ENCODE data around the gene TELO2. TPM values are rescaled to one million over a fixed set of nuclear protein-coding genes. Genes with fewer than 3 reads are reported as not detected.

TELO2 gene
- total RNA-seq, 4 donors from 2014 or later, result 17.0 to 29.3 (median 21.4) TPM

DNA sequence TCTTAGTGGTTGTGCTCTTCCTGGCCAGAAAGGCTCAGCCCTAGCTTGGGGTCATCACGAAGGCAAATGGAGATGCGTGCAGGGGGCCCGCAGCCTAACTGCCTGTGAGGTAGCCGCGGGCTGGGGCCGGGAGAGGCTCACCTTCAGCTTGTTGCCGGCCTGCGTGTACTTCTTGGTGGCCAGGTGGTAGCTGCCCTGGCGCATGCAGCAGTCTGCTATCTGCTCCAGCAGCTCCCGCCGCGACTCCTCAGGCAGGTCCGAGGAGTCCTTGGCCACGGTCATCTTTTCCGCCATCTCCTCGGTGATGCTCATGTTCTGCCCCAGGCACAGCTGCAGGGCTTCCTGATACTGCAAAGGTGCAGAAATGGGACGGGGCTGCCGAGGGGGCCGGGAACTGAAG, 27.3 kb downstream of the TELO2 start:
- no peak for DNase-seq
- Histone ChIP-seq H3K27me3 (no peaks in the 10 kb centered on the region), H3K4me1 (no peaks in the 10 kb centered on the region), H3K4me3 (no peak overlapping the region), H3K27ac (no peak overlapping the region), H3K9me3 (no peaks in the 10 kb centered on the region), H3K36me3 (peaks cover 0 to 69% (median 4%) of the 10 kb centered on the region in 3 donors)
- 100% methylated on average over 1 to 4 of the region's 19 CpGs for WGBS, 2 donors
- TF ChIP-seq POLR2A (IDR thresholded peaks at IDR 0.05), result no peak
- TF ChIP-seq CTCF (IDR thresholded peaks at IDR 0.05), result no peak
- intact Hi-C loops (cut with DNase I), result no loop called here

GRCh38 chr16:1523581-1524245, 30.6 kb downstream of the TELO2 start:
- intact Hi-C loops (cut with DNase I), result no loop called here
- peaks cover 5 to 31% (median 6%) of the 10 kb centered on the region in 3 donors for H3K4me1 ChIP-seq
- H3K27ac ChIP-seq, result no peak overlapping the region
- no peaks in the 10 kb centered on the region for H3K27me3 ChIP-seq
- DNase-seq, result no peak
- no peaks in the 10 kb centered on the region for H3K9me3 ChIP-seq
- H3K4me3 ChIP-seq, result no peak overlapping the region
- no peak for TF ChIP-seq CTCF (IDR thresholded peaks at IDR 0.05)
- TF ChIP-seq POLR2A (IDR thresholded peaks at IDR 0.05), result no peak
- WGBS, 2 donors, result 92 to 95% methylated on average over 4 to 12 of the region's 30 CpGs
- peaks cover 0 to 59% (median 4%) of the 10 kb centered on the region in 3 donors for H3K36me3 ChIP-seq

- intact Hi-C loops (cut with DNase I), result no loop called here
- no peaks in the 10 kb centered on the region for H3K27me3 ChIP-seq
- H3K9me3 ChIP-seq, result no peaks in the 10 kb centered on the region
- peaks cover 6 to 38% (median 11%) of the 10 kb centered on the region in 3 donors for H3K4me1 ChIP-seq
- H3K27ac ChIP-seq, result no peak overlapping the region
- peaks cover 0 to 52% (median 4%) of the 10 kb centered on the region in 3 donors for H3K36me3 ChIP-seq
- TF ChIP-seq POLR2A (IDR thresholded peaks at IDR 0.05) (no peak), CTCF (IDR thresholded peaks at IDR 0.05) (no peak)
- H3K4me3 ChIP-seq, result no peak overlapping the region
- WGBS, 2 donors, result 93 to 97% methylated on average over 10 to 14 of the region's 26 CpGs
- DNase-seq, result no peak
Observed at GRCh38 chr16:1524366-1524765, 31.2 kb downstream of the TELO2 start.

DNA sequence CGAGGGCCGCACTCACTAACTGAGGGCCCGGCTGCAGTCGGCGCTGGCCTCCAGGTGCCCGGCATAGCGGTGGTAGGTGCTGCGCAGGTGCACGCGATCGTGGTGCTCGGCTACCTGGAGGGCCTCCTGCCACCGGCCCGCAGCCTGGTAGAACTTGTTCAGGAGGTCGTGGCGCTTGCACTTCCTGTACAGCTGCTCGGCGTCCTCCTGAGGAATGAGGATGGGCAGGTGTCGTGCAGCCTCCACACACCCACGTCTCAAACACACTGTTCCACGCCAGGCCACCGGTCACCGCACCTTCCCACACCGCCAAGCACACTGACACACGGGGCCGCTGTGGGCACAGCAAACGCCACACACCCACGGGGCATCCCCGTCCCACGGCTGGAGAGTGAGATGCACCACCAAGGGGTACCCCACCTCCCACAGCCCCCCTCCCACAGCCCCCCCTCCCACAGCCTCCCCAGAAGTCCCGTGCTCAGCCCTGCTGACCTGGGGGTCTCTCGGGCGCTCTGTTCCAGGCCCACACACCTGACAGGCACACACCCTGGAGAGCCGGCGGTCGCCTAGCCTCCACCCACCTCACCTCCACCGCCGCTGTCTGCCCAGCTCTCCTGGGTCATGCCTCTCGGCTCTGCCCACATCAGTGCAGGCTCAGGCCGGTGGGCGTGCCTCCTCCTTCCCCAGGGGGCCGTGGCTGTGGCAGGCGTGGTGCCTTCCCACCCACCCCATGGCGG, 32.9 kb downstream of the TELO2 start:
- no peaks in the 10 kb centered on the region for H3K9me3 ChIP-seq

More for the DNA sequence above, 32.9 kb downstream of the TELO2 start:
- peaks cover 0 to 36% (median 0%) of the 10 kb centered on the region in 3 donors for H3K36me3 ChIP-seq
- H3K4me3 ChIP-seq, result no peak overlapping the region
- H3K27me3 ChIP-seq, result no peaks in the 10 kb centered on the region
- intact Hi-C loops (cut with DNase I), result no loop called here
- WGBS, 2 donors, result 70% methylated on average over 5 of the region's 44 CpGs; no CpG with 5 or more reads in 1 of the 2 donors
- H3K4me1 ChIP-seq, result peaks cover 19 to 54% (median 25%) of the 10 kb centered on the region in 3 donors
- TF ChIP-seq POLR2A (IDR thresholded peaks at IDR 0.05), result no peak
- no peak for TF ChIP-seq CTCF (IDR thresholded peaks at IDR 0.05)
- no peak overlapping the region for H3K27ac ChIP-seq
- no peak for DNase-seq

All from esophagus squamous epithelium (tissue), 5 donors.